HepG2 (cell line): Measurements from ENCODE around the gene SRSF3. TPM values are rescaled to one million over a fixed set of nuclear protein-coding genes. Genes with fewer than 3 reads are reported as not detected.

ENCODE experiments used
- AHDC1 ChIP-seq: sonication (generic); formaldehyde crosslinking; IDR thresholded peaks from 2 replicates; pipeline ENCODE4 v1.5.1; 2020; ENCODE audit warnings: mild to moderate bottlenecking, missing genetic modification reagents, borderline replicate concordance
- CEBPB ChIP-seq: IDR thresholded peaks from 2 replicates; pipeline ENCODE4 v1.6.1; 2011; ENCODE audit warnings: low read depth, low read length, improper control_type of control experiment, borderline replicate concordance
- CEBPG ChIP-seq: IDR thresholded peaks from 2 replicates; pipeline ENCODE4 v1.6.1; 2016
- GATAD2A ChIP-seq: IDR thresholded peaks from 2 replicates; pipeline ENCODE4 v1.6.1; 2016
- NFYB ChIP-seq: sonication (generic); formaldehyde crosslinking; IDR thresholded peaks from 2 replicates; pipeline ENCODE4 v1.4.0; 2020; ENCODE audit warnings: missing genetic modification reagents
- REL ChIP-seq: sonication (generic); formaldehyde crosslinking; conservative IDR thresholded peaks from 2 replicates; pipeline ENCODE4 v1.8.0; 2022; ENCODE audit warnings: mild to moderate bottlenecking, missing genetic modification reagents, moderate library complexity
- ZNF275 ChIP-seq: sonication (generic); formaldehyde crosslinking; IDR thresholded peaks from 2 replicates; pipeline ENCODE4 v1.8.0; 2022; ENCODE audit warnings: missing genetic modification reagents, mild to moderate bottlenecking, inconsistent platforms, borderline replicate concordance
- ZNF709 ChIP-seq: sonication (generic); formaldehyde crosslinking; IDR thresholded peaks from 2 replicates; pipeline ENCODE4 v1.5.0; 2020; ENCODE audit warnings: mild to moderate bottlenecking, missing genetic modification reagents
- ZNF777 ChIP-seq: sonication (generic); formaldehyde crosslinking; IDR thresholded peaks from 2 replicates; pipeline ENCODE4 v1.4.0; 2020; ENCODE audit warnings: missing genetic modification reagents
- polyA plus RNA-seq, 8 experiments: library from polyadenylated mRNA; depleted of rRNA in 3 of 8; stranded (reverse) in 7 of 8; unstranded in 1 of 8; fragments of >200 nt; fragmentation: Illumina TruSeq in 4 of 8; extraction: Trizol in 4 of 8; gene quantifications; 2 replicates each; pipeline versions ENCODE4 v1.2.1 to v1.2.3, GENCODE V29; 2011 to 2016; ENCODE audit warnings: low read depth in 4 of 8, missing spikeins in 1 of 8, mixed read lengths in 1 of 8; ENCODE audit not compliant: insufficient read depth in 1 of 8
- total RNA-seq, 5 experiments: library from RNA; depleted of rRNA; stranded (reverse); fragments of >200 nt; fragmentation: Illumina TruSeq; extraction: Trizol; gene quantifications; 2 replicates each; pipeline ENCODE4 v1.2.3, GENCODE V29; 2016; ENCODE audit warnings: low read depth in 1 of 5
- TF ChIP-seq, protein P1 (sequence below): sonication (generic); formaldehyde crosslinking; IDR thresholded peaks from 2 replicates; pipeline ENCODE4 v1.4.0; 2020; ENCODE audit warnings: mild to moderate bottlenecking, missing genetic modification reagents

Gene SRSF3
- total and polyA plus RNA-seq, 2 of the 13 experiments (the other 11 are each of a cell fraction or from before 2014, with no cell fraction given) = 206 to 684 TPM

DNA sequence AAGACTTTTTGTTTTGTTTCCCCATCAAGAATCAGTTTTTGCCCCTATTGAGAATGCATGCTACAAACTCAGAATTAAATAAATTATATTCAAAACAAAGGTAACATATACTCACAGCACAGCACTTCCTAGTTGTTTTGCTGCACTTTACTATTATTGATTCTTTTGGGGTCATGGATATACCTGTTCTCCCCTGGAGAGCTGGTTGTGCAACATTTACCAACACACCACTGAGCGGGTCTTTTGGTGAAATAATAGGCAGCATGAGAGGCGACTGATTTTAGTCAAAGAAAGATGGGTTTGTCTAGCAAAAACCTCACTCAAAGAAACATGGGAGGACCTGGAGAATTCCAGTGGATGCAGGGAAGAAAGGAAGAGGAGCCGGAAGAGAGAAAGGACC lies 44.4 kb downstream of the SRSF3 start (continued):
- TF ChIP-seq AHDC1 = peak; percentile 28; the same call in 1 of the 2 replicates
- TF ChIP-seq NFYB (CRISPR knock-in tag) = no peak
- peak; percentile 77; the same call in 1 of the 2 replicates for TF ChIP-seq CEBPB
- no peak for TF ChIP-seq ZNF709
- TF ChIP-seq ZNF777 = no peak
- TF ChIP-seq REL (CRISPR knock-in tag) = no peak
- TF ChIP-seq ZNF275 (CRISPR knock-in tag) = no peak
- TF ChIP-seq, protein P1, sequence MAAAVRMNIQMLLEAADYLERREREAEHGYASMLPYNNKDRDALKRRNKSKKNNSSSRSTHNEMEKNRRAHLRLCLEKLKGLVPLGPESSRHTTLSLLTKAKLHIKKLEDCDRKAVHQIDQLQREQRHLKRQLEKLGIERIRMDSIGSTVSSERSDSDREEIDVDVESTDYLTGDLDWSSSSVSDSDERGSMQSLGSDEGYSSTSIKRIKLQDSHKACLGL (CRISPR knock-in tag) = no peak
- TF ChIP-seq GATAD2A = 0 out of 2 replicates have a peak, but pooled peaks have one; percentile 37
- peak; percentile 80 for TF ChIP-seq CEBPG
